Limb (tissue), 2 donors: Measurements from ENCODE around the gene CHST6.

ENCODE experiments used
- DNase-seq, 2 donors: peaks; one replicate each; pipeline ENCODE4 v3.0.0-alpha.2; 2016; ENCODE audit errors: extremely low spot score in 2 of 2

CHST6 gene

DNA sequence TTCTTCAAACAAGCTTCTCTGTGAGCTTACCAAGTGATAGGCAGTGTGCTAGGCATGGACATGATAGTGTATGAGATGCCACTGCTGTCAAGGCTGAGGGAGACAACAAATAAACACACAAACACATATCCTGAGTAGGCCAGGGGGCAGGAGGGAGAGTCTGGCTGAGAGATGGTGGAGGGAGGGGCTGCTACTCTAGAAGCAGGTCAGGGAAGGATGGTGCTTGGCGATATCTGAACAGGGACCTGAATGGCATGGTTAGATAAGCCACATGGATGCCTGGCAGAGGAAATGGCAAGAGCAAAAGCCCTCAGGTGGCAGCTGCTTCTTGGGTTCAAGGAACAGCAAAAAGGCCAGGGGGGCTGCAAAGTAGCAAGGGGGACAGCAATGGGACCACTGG, 8.6 kb upstream of the CHST6 start:
- no peak for DNase-seq

DNA sequence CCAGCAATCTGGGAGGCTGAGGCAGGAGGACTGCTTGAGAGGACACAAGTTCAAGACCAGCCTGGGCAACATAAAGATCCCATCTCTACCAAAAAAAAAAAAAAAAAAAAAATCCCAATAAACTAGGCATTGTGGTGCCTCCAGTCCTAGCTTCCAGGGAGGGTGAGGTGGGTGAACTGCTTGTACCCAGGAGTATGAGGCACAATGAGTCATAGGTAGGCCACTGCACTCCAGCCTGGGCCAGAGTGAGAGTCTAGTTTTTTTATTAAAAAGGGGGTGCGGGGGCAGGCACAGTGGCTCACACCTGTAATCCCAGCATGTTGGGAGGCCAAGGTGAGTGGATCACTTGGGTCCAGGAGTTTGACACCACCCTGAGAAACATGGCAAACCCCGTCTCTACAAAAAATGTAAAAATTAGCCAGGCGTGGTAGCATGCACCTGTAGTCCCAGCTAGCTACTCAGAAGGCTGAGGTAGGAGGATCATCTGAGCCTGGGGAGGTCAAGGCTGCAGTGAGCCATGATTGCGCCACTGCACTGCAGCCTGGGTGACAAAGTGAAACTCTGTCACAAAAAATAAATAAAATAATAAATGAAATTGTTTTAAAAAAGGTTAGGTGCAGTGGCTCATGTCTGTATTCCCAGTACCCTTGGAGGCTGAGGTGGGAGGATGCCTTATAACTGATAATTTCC, 7.8 kb upstream of the CHST6 start:
- DNase-seq, result no peak

DNA sequence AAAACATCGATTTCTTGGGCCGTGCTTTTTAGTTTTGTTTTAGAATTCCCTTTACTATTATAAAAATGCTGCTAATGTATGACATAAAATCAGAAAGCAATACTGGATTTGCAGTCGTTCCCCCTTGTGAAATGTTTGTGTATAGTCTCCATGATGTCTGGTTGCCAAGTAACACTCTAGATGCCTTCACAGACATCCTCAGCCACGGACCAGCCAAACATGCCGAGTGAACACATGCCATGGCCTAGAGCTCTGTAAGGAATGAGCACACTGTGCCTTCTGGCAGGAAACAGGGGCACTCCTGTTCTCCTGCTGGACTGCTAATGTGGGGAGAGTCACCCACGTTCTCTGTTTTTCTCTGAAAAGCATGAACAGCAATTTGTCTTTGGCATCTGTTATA, 6.6 kb upstream of the CHST6 start:
- DNase-seq, result peak; percentile 44 to 77

DNA sequence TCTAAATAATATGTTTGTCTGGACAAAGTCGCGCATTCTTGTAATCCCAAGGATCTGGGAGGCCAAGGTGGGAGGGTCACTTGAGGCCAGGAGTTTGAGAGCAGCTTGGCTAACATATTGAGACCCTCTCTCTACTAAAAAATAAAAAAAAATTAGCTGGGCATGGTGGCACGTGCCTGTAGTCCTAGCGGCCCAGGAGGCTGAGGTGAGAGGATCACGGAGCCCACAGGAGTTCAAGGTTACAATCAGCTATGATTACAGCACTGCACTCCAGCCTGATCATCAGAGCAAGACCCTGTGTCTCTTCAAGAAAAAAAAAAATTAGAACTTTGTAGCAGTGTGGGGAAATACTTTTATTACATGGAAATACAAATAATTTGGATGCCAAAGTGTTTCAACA, 6.1 kb upstream of the CHST6 start:
- DNase-seq, result no peak

DNA sequence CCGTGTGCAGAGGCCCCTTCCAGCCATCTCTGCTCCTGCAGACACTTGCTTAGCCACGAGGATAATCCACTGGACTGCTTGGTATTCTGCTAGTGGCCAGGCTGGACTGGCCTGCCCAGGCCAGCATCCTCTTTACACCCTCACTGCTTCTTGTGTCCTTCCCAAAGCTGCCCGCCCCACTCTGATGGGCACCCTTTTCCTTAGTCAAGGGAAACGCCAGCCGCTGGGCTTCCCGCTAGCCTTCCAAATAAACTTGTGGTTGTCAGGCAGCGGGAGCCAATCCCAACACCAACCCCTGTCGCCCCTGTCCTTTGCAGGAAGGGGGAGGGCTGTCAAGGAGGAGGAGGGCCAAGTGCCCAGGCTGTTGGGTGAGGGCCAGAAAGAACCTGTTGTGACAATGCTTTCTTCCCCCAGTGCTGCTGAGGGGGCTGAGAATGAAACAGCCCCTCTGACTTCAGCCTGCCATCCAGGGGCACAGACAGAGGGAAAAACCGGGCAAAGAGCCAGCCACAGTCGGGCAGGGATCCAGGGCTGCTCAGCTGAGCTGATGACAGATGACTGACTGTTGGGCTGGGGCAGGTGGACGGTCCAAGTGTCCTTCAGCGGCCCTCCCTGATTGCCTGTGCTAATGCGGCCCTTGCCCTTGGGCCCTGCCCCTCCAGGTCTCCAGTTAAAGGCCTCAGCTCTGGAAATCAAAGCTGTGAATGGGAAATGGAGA, 3.5 kb upstream of the CHST6 start:
- DNase-seq, result peak in 1 of 2 donors; percentile 85

DNA sequence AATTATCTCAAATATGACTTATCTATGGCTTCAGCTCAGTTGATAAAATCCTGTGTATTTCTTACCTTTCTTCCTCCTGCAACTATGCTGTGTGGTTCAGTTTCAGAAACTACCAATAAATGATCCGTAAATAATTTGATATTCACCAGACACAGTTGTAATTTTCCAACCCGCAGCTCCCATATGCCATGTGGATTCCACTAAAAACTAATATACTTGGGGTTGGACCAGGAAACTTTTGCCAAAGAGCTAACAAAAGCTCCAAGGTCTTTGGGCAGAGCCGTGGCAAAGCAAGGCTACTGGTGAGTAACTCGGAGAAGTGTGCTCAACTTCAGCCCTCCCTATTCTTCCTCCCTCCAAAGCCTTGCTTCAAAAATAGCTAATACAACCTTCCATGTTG, 2.3 kb upstream of the CHST6 start:
- peak in 1 of 2 donors; percentile 16 for DNase-seq

DNA sequence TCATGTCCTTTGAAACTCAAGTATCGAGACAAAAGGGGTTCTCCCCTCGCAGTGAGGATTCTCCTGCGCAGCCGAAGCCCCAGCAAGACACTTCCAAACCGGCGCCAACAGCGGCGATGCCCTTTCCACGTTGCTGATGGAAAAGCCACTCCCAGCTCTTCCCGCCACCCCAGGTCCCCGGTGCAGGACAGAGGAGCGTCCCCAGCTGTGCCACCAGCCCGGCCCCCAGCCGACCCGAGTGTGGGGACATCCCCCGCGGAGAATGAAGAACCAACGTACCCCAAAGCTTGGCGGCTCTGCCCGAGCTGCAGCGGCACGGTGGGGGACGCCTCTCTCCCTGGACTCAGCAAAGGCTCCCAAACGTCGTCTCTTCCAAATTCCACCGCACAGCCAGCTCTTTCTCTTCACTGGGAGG, 573 bp downstream of the CHST6 start:
- DNase-seq, result no peak

DNA sequence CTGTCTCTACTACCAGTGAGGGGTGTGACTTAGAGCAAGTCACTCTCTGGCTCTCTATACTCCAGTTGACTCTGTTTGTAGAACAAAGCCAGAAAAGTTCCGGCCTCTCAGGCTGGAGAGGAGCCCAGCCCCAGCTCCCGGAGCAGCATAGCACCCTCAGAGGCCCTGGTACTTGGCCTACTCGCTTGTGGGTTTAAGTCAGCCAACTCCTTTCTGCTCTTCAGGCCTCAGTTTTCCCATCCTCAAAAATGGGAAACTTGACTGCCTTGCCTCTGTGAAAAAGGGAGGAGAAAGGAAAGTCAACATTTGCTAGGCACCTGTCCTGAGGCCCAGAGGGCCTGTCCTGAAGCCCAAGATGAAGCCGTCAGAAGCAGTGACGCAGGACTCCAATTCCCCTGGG, 1.1 kb downstream of the CHST6 start:
- DNase-seq, result no peak

DNA sequence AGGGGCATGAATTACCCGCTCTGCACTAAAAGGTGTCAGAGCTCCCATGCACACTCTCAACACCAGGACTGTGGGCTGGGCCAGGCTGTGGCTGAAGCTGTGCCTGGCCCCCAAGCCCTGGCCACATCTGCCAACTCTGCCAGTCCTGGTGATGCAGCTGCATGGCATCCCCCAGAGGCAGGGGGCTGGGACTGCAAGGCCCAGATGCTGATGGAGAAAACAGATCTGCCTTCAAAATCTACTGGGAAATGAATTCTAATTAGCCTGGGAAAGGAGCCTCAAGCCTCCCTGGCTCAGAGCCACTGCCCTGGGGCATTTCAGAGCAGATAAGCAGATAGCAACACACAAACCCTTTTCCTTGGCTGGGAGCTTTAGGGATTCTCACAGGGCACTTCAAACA, 3.4 kb downstream of the CHST6 start:
- DNase-seq, result peak in 1 of 2 donors; percentile 48

DNA sequence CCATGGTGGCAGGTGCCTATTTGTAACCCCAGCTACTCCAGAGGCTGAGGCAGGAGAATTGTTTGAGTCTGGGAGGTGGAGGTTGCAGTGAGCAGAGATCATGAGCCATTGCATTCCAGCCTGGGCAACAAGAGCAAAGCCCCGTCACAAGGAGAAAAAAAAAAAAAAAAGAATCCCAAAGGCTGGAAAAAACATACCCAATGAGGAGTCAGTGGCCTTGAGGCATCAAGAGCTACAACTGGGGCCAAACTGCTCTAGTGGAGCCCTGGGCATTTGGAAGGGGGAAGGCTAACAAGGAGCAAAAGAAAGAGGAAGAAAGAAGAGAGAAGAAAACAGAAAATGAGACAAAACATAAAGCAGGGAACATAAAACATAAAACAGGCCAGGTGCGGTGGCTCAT, 6.9 kb downstream of the CHST6 start:
- DNase-seq, result no peak

DNA sequence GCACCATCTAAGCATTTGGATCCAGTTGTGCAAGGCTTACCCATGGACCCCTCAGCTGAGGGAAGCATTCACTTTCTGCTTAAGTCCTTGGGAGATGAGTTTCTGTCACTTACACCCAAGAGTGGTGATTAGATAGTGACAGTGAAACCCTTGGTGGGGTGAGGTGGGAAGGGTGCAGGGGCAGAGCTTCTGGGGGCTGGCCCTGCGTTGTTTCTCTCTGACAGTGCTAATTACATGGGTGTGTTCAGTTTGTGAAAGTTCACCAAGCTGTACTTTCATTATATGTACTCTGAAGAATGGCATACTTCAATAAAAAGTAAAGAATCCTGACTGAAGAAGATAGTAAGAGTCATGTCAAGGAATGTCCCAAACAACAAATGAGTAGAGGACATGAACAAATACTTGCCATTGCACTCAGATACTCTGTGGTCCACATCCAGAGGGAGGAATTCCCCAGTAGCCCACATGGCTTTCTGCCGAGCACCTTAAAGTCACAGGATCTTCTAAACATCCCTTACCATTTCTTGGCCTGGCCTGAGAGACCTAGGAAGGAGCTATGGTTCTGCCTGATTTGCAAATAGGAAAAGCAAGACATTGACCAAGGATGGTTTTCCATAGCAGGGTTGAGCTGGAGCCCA, 8.4 kb downstream of the CHST6 start:
- DNase-seq, result no peak

DNA sequence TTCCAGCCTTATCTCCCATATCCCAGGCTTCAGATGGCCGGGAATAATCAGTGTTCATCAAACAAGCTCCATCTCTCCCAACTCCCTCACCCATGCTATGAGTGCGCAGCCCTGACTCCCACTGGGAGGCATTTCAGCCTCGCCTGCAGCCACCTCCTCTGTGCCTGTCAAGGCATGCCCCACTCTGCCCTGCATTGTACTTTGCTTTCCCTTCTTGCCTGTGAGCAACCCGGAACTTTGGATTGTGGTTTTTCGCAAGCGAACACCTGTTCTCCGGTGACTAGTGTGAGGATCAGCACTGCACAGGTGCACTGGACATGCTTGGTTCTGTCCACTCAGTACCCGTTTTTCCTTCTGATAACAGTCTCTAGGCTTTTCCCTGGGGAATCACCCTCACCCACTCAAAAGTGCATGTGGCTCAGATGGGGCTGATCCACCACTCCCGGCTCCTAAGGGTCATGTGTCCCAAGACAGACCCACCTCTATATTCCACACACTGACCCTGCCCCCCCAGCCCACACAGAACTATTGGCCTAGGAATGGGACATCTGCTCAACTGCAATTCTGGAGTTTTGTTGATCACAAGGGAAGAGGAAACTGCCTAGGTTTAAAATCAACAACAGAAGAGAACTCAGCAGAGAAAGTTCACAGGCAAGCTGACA, 9.1 kb downstream of the CHST6 start:
- DNase-seq, result no peak

DNA sequence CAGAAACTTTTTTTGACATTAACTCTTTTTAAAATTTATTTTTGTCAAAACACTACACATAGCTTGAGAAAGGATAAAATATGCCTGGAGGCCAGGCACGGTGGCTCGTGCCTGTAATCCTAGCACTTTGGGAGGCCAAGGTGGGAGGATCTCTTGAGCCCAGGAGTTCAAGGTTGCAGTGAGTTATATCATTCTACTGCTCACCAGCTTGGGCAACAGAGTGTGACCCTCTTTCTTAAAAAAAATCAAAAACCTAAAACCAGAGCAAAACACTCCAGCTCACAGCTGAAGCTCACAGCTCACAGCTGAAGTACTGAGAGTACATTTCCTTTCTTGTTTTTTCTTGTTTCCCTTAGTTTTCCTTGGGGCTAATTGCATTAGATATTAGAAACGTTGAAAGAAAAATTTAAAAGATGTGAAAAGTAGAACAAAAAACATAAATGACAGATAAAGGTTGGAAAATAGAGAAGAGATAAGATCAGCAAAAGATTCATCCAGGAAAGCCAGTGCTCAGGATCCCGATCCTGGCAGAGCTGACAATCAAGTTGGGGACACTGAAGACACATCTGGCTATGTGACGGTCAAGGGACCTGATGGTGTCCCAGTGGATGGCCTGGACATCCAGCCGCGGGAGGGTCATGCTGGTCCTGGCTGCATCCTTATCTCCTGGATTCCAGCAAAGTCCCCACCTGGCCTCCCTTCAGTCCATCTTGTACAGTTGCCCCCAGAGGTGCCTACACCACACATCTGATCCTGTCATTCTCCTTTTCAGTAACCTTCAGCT, 9.8 kb downstream of the CHST6 start:
- DNase-seq, result no peak

DNA sequence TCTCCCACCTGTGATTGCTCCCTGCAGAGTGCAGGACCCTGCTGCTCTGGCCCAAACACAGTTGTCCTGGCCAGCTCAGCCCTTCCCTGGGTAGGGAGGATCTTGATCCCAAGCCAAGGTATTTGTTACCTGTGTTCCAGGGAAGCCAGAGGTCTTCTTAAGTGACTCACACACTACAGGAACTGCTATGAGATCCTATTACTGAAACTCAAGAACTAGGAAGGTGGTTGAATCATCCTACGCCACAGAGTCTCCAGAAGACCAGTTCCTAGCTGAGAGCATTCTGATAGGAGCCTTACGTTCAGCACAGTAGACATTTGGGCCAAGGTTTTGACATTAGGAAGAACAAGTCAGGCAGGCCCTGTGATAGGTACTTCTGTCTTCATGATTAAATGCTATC, 12.0 kb downstream of the CHST6 start:
- DNase-seq, result no peak

DNA sequence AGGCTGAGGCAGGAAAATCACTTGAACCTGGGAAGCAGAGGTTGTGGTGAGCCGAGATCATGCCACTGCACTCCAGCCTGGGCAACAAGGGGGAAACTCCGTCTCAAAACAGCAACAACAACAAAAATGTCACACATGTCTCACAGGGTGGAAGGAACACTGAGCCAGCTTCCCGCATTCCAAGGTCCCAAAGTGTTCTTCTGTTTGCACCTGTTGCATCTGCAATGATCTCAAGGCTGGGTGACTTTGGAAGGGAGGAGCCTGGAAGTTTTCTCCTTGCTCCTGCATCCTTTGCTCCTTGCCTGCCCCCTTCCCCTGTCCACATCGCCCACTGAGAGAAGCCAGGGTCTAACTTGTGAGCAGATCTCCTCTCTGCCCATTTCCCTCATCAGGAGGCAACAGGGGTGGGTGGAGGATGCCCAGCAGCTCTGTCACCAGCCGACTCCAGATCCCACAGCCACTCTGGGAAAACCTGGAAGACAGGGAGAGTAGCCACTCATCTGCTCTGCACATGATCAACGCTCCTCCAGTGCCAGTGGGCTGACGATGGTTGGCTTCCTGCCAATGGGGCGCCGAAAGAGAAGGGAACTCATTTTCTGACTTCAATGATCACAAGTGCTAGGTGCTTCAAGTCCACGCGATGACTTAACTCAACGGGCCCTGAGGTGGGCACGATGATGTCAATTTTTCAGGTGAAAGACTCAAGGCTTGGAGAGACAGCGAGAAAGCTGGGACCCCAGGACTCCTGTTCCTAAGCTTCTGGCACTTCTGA, 12.6 kb downstream of the CHST6 start:
- no peak for DNase-seq

DNA sequence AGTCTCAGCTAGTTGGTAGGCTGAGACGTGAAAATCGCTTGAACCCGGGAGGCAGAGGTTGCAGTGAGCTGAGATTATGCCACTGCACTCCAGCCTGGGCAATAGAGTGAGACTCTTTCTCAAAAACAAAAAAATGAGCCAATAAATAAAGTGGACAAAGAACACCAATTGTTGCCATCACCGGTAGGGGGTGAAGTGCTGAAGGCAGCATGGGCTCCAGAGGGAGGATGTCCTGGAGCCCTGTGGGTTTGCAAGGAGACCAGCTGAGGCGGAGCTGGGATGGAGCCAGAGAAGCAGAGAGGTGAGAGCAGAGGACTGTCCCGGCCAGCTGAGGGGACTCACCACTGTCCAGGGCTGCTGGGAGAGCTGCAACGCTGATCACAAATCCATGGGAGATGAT, 13.8 kb downstream of the CHST6 start:
- DNase-seq, result no peak

DNA sequence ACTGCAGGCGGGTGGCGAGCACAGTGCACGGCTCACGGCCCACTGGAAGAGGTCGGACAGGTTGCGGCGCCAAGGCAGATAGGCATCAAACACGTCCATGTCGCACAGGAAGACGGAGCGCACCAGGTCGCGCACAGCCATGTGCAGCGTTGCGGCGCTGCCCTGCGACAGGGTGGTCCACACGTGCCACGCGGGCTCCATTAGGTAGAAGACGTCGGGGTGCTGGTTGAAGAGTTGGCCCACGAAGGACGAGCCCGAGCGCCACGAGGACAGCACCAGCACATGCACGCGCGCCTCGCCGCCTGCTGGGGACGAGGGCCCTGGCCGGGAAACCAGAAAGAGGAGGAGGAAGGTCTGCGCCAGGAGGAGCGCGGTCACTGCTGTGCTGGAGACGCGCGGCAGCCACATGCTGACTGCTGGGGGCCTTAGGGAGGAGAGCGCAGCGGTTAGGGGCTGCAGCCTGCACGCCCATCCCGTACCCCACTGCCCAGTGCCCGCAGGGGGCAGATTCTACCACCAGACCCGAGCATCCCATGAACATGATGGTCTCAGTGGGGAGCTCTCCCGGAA, 15.7 kb downstream of the CHST6 start:
- DNase-seq, result no peak

DNA sequence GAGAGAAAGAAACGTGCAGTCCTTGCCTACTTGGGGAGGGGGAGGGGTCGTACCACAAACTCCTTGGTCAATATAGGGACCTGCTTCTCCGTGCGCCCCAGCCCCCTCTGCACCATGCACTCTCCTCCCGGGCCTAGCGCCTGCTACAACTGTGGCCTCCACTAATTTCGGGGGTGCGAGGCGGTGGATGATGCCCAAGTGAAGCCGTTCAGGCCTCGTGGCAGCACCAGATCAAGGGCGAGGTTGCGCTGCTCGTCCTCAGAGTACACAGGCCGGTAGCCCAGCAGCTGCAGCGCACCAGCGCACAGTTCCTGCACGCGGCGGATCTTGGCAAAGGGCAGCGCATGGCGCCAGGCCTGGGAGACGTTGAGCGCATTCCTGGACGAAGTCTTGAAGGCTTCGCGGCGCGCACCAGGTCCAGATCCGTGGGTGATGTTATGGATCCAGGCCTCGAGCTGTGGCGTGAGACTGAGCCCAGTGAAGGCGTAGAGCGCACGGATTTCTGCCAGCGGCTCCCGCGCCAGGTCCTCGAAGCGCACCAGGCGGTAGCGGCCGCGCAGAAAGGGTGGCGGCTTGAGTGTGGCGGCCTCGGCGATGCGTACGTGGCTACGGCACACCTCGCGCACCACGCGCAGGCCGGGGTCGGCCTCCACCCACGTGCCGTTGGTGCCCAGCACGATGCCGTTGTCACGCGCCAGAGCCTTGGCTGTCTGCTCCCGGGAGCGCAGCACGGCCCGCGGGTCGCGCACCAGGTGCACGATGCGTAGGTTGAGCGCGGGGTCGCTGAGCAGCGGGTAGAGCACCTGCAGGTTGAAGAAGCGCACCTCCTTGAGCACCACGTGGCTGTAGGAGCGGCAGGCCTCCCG, 16.5 kb downstream of the CHST6 start:
- no peak for DNase-seq

DNA sequence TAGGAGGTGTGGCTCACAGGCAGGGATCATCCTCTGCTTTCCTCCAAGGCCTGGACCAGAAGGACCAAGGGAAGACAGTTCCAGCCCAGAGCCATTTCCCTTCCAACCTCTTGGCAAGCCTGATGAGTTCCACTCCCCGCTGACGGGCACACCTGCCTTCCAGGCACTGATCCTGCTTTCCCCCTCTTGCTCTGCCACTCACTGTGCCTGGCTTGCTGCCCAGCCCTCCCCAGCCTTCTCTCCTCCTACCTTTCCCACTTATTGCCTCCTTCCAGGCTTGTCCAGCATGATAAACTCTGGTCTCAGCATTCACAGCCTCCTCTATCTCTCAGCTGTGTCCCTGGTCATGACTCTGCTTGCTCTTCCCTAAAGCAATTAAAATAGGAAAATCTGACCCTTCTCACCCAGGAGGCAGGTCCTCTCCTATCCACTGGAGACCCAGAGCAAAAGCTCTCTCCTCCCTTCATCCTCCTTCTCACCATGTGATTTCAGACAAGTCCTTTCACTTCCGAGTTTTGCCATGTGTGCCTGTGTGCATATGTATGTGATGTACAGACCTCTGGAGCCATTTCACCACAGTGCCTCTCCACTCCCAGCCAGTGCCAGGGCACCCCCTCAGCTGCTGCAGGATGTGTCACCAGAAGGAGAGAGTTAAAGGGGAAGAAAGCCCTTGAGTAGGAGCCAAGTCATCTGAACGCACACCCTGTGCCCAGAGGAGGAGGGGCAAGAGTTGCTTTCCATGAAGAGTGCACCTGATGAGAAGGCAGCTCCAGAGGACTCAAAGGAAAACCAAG, 17.4 kb downstream of the CHST6 start:
- DNase-seq, result no peak
